Fibroblast of skin of right biceps (primary cell): ENCODE results near the gene CRIM1.

ENCODE experiments used
- DNase-seq: peaks from one replicate; pipeline ENCODE4 v3.0.0-alpha.2; 2013

CRIM1 gene

DNA sequence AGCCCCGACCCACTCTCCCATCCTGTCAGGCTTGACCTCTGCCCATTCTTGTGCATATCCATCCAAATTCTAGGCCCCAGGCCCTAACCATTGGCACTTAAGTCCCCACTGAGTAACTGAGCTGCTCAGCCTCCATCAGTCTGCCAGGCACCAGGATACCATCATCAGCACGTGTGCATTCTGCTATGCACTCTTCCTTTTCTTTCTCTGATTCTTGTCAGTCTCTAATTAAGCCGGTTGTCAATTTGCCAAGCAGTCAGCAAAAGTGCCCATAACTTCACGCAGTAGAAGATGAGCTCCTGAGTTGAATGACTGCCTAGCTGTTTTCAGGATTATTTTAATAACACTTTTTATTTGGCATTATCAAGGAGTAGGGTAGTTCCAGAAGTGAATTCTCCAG is 135.2 kb downstream of the CRIM1 start:
- DNase-seq = no peak

DNA sequence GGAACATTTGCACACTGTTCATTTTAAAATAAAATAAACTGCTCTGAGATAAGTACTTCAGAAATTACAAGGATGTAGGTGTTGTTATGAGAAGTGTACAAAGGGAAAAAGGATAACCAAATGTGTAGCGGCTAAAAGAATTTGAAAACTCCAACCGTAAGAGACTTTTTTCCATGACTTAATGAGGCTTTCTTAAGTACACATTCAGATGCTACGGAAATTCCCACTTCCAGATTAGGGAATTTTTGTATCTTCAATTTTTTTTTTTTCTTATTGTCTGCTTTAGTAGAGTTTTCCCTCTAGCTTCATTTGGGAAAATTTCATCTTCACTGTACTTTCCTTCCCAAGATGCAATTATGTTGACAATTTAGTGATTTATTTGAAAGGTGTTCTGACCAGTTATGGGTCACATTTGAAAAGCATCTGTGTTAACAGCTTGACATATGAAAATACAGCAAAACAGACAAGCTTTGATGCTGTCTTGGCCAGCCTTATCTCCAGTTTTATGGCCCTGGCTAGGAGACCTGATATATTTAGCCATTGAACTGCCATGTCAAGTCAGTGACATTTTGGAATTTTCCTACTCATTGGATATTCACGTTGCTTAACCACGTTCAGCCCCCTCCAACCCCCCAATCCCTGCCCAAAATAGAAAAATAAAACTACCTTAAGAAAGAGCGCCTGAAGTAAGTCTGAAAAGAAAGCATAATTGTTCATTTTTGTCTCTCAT is 136.8 kb downstream of the CRIM1 start:
- DNase-seq = peak; percentile 47

DNA sequence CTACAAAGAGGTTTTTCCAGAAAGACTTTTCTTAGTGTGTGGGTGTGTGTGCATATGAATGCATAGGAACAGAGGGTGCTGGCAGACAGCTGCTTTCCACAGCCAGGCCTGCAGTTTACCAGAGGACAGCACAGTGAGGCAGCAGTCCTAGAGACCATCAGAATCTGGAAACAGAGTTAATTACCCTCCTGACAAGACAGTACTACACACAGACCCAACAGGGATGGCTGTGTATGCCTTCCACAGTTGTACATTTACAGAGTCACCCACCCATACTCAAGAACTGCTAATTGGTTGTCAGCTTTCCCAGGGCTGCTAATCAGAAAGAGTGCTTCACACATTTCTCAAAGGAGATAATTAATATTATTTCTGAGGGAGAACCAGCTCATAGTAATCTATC is 137.7 kb downstream of the CRIM1 start:
- DNase-seq = no peak

DNA sequence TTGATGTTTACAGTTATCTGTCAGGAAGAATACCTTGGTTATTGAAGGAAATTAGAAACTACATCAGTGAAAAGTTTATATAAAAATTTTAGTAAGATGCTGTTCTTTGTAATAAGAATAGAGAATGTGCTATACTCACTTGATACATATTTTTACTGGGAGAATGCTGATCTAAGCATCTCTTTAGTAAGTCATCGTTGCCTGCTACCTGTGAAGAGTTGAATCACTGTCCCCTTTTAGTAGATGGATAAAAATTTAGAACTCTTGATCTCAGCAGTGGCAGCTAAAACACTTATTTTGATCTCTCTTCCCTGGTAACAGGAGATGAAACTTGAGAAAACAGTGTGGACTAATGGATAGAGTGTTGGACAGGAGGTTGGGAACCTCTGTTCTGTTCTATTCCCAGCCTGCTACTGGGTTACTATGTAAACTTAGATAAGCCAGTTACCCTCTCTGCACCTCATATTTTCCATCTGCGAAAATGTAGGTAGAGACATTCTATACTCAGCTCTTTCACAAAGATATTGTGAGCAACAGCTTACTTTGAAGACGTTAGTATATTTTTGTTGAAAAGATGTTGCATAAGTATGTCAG is 142.1 kb downstream of the CRIM1 start:
- no peak for DNase-seq

DNA sequence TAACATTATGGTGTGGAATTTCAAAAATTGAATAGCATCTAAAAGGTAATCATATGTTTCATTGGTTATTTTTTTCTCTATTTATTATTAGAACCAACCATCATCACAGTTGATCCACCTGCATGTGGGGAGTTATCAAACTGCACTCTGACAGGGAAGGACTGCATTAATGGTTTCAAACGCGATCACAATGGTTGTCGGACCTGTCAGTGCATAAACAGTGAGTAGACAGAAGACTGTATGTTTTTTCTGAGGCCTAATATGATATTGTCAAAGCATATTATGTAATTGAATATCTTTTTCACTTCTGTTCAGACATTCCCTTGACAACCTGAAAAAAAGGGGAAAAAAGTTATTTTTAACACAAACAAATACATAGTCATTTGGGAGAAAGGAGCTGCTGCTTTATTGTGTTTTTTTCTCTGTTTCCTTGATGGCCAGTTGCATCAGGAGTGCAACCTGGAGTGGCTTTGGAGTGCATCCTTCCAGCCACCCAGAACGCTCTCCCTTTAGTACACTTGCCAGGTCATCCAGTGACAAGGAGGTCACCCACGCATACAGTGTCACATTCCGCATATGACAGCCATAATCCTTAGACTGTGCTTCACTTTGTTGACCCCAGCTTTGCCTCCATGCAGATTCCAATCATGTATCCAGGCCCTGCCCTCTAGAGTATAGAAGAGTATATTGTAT is 143.7 kb downstream of the CRIM1 start:
- DNase-seq = no peak

DNA sequence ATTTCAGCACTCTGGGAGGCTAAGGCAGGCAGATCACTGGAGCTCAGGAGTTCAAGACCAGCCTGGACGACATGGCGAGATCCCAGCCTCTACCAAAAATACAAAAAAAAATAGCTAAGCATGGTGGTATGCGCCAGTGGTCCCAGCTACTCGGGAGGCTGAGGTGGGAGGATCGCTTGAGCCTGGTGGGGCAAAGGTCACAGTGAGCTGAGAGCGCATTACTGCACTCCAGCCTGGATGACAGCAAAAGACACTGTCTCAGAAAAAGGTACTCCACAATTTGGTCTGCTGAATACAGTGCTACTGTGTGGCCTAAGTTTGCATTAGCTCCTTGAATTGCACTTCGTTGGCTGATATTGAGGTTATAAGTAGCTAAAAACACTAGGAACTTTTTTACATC is 144.5 kb downstream of the CRIM1 start:
- no peak for DNase-seq

DNA sequence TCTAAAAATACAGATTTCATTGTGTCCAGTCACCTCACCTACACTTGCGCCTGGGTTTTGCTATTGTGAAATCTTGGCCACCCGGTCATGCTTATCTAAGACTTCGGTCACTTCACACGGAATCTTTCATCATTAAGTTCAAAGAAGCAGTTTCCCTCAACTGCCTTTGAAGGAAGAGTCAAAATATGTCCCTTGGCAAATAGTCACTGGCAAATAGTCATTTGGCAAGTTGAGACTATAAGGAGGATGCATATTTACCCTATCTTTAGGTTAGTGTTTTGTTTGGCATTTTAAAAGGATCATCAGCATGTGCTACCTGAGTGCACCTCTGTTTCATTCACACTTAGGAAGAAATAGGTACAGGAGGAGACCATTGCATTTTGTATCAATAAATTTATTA is 146.5 kb downstream of the CRIM1 start:
- no peak for DNase-seq

DNA sequence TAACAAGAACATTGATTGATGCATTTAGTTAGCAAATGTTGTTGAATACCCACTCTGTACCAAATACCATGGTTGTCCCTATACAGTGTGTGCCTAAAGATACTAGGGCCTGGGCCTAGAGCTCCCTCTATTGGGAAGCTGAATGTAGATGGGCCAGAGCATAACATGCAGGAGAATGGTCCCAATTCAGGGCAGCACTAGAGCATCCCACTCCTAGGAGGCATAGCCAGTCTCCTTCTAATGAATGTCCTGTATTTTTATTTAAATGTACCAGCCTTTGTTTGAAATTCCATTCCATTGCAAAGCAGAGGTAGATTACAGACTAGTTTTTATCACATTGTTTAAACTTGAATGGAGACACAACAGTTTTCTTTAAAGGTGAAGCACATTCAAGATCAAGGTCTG is 151.8 kb downstream of the CRIM1 start:
- DNase-seq = peak; percentile 70

DNA sequence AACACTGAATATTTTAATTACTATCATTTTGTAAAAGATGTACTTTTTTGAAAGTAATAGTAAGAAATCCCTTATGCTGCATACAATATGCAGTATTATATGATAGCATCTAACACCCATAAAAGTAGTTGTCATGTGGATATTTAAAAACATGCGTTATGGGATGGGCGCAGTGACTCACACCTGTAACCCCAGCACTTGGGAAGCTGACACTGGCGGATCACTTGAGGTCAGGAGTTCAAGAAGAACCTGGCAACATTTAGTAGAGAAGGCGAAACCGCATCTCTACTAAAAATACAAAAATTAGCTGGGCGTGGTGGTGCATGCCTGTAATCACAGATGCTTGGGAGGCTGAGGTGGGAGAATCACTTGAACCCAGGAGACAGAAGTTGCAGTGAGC is 153.5 kb downstream of the CRIM1 start:
- no peak for DNase-seq

DNA sequence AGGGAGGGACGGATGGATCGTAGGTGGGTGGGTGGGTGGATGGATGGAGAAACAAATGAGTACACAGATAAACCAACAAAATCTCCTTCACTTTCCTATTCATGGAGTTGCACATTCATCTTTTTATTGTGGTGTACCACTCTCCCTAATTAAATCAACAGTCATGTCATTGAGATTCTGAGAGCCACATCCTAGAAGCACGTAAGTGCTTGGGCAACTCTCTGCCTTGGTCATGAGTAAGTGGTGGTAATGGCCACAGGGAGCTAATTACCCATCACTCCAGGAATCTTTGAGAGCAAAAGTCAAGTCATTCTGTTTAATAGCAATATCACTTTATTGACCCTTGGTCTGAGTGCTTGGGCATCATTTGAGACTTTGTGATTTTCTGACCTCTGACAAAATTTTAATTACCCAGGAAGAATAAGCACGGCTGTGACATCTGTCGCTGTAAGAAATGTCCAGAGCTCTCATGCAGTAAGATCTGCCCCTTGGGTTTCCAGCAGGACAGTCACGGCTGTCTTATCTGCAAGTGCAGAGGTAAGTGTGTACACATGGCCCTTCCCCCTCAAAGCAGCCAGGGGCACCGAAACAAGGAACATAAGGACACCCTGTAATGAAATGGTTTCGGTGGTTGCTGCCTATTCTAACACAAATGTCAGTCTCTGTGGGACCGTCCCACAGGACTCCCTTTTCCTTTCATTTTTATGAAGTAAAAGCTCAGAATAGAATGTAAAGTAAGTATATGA is 156.5 kb downstream of the CRIM1 start:
- no peak for DNase-seq

DNA sequence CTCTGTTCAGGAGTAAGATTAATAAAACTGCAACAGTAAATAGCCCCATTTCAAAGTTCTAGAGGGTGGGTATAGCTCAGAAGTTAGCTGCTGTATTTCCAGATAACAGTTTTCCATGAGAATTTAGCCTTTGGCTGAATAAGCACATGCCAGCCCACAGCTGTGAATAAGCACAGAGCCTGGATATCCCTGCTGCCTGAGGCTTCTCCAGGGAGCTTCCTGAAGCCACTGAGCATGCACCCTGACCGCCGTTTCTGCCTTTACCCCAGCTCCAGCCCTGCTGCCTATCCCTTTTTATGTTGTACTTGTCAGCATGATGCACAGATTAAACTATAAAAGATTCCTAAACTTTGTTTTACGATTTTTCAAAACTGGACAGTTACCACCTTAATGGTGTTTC is 157.1 kb downstream of the CRIM1 start:
- DNase-seq = no peak

DNA sequence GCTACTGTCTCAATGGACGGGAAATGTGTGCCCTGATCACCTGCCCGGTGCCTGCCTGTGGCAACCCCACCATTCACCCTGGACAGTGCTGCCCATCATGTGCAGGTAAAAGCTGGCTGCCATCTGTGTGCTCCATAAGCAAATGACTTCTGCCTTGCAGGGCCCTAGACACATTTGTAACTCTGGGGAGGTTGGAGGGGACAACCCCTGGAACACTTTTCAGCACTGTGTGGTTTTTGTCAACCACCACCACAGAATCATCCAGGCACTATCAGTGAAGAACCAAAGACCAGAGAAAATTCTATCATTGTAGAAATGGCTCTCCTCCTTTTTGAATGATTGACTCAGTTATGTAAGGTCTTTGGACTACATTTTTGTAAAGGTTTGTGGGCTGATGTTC is 158.1 kb downstream of the CRIM1 start:
- DNase-seq = no peak

DNA sequence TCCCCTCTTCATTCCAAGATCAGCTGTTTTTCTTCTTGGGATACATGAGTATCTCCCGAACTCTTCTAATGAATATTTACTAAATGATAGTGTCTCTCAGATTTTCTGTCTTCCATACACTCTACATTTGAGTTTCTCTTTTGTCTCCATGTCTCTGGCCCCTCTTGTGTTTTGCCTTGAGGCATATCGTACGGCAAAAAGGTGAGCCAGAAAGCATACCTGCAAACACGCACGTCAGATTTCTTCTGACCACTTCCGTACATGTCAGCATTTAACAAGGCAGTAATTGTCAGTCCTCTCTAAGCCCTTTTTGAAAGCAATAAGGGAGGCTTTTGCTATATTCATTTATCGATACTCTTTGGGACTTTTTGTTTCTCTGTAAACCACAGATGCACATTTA is 160.0 kb downstream of the CRIM1 start:
- no peak for DNase-seq

DNA sequence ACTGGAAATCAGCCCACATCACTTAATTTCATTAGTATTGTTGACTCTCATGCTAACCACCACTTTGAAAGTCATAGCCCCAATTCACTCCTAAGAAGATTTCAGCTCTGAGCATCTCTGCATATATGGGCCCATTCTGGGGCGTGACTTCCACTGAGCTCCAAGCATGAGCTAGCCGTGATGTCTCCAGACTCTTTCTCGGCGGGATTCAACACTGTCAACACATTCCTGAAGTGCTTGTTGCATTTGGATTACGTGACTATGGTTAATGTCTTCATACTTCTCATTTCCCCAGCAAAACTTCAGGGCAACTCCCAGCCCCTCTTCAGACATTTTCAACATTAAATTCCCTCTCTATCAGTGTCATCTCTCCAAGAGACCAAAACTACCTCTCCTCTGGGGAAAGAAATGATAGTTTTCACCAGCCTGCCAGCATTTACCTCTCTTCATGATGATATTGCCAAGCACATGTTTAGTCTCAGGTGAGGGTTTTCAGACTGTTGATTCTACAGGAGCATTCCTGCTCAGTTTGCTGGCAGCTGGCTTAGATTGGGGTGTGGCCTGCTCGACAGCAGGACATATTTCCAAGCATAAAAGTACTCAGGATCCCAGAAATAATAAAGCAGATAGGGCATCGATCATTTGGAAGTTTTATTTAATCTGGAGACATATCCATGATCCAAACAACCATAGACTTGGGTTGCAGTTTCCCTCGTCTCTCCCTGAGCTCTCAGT is 160.7 kb downstream of the CRIM1 start:
- DNase-seq = peak; percentile 90

DNA sequence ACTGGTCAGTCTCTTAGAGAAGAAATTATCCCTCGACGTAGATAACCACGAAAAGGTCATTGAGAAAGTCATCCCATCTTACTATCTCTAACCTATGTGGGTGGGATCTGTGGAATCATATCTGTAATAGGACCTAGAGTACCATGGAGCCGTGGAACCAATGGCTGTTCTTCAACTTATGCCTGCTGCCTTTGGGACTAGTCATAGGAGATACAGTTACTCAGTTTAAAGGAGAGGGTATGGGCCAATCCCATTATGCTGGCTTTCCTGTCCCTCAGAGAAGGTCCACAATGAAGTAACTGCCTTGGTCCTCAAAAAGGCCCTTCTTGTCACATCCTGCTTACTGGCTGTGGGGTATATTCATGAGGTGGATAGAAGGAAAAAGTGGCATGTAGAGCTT is 164.9 kb downstream of the CRIM1 start:
- DNase-seq = no peak

DNA sequence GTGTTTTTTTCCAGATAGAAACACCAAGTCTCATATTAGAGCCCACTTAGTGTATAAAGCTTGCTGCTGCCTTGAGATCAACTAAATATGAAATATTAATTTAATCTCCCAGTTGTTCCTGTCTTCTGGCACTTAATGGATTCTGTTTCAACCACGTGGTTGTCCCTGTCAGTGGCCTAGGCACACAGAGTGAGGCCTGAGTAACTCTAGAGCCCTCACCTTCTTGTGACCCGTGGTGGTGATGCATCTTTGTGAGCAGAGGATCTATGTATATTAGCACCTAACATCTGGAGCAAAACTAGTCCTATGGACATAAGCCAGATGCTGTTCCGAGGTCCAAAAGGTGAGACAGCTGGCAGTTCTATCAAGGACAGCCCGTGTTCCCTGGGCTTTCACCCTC is 167.6 kb downstream of the CRIM1 start:
- DNase-seq = no peak

DNA sequence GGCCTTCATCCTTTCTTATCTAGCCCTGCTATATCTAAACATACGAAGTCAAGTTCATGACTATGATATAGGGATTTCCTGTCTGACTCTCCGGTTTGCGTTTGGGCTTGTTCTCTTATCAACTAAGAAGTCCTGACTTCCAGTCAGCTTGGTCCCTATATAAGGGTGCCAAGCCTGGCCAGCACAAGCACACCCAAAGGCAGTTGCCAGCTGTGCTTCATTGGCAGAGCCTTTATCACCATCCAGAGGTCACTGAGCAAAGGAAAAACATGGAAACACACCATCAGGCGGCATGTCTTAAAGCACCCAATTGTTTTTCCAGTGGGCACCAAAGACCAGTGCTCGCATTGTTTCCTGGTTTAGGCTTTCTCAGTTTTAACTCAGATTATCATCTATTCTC is 169.7 kb downstream of the CRIM1 start:
- no peak for DNase-seq

DNA sequence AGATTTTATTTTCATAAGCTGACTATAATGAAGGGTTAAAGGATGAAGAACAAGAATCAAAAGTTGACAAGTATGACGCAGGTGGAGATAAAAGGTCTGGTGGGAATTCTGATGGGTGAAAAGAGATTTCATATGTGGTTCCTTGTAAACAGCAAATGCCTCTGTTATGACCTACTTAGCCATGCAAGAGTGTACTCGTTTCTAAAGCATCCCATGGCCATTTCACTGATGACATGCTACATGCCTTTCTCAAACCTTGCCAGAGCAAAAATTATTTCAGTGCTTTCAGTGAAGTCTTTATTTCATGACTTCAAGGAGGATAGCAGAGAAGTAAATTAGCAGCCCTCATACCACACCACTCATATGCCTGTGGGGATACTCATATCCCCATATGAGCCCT is 170.6 kb downstream of the CRIM1 start:
- peak; percentile 60 for DNase-seq

DNA sequence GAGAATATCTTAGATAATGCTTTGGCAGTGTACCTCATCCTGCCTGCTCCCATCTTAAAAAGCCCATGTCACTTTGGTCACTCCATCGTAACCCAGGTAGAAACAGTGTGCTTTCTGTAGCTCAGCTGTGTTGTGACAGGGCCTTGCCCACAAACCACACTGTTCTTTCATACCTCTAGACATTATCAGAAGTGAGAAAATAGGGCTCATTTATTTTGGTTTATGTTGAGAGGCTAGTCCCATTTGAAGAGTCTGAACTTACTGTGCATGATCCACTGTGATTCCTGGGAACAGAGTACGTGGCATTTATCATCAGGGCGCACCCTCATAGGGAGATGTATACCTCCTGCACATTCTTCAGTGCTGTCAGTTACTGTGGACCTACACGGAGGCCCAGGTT is 172.7 kb downstream of the CRIM1 start:
- DNase-seq = no peak

DNA sequence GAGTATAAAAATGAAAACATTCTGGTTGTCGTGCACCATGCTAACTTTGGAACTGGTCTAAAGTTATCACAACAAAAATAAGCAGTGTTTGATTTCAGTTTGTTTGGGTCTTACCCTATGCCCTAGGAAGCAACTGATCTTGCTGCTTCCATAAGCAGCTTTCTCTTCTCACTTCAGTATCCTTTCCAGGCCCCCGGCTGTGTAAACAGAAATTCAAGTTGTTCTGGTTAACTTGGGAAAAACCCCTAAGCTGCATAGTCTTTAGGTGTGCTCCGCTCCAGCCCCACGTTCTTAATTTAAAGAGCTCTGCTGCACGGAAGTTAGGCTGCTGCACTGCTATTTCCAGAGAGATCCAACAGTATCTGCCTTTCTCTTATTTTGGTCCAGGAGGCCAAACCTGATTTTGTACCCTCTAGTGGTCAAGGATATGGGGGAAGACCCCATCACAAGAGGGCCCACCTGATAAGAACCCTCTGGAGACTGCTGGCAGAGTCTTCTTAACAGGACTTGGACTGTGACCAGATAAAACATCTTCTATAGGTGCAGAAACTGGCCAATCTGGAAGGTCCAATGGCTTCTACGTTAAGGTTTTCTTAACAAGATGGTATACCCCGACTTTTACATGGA is 173.3 kb downstream of the CRIM1 start:
- DNase-seq = no peak

DNA sequence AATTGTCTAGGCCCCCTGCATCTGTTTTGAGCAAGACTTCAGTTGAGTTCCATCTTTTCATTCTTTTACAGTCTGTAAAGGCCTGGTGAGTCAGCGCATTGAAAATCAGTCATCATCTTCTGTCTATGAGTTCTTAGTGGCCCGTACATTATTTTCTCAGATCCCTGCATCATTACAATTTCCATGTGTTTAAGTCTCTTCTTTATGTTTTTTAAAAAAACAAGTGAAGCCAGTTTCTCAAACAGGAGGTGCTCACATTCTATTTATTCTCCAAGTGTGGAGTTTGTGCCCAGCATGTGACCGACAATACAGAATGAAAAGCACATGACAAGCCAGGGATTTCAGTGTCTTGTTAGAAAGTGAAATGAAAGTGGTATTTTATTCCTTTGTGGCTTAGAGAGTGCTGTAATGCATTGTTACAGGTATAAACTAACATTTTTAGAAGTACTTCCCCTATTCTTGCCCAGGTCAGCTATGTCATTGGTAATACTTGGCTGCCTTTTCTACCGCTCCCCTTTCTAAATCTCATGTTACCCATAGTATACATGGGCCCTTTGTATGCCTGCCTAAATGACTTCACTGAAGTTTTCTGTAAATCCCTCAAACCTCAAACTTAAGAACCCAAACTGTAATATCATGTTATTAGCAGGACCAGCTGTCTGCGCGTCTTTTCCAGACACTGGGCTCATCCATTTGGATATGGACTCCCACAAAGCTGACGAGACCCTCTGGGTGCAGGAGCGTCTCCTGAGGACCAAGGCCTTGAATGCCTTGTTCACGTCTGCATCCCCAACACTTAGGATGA is 174.8 kb downstream of the CRIM1 start:
- DNase-seq = peak; percentile 86

DNA sequence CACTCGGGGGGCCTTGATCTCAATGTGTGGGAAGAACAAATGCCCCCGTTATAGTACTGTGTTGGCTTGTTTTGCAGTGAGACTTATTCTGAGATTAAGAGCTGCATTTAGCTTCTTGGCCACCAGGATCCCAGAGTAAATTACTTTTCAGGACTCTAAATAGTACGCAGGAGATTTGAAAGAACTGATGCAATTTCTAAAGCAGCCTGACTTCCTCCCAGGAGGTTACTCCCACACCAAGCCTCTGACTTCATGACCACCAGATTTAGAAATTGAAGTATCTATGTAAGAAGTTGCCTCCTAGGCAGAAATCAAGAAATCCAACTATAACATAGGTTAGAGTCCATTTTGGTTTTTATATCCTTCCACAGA is 175.4 kb downstream of the CRIM1 start:
- peak; percentile 65 for DNase-seq
